Measurements from ENCODE around the gene CRLF2.
"Not testable (repeated sequence)": the region's sequence is repeated elsewhere in the genome, so short reads cannot be mapped to it uniquely, and the experiment has no call there.

CRLF2 gene, protein sequence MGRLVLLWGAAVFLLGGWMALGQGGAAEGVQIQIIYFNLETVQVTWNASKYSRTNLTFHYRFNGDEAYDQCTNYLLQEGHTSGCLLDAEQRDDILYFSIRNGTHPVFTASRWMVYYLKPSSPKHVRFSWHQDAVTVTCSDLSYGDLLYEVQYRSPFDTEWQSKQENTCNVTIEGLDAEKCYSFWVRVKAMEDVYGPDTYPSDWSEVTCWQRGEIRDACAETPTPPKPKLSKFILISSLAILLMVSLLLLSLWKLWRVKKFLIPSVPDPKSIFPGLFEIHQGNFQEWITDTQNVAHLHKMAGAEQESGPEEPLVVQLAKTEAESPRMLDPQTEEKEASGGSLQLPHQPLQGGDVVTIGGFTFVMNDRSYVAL

GRCh38 chrX:1212532-1212931 is at the start of gene CRLF2:
CRLF2 (minus strand) TSS chrX:1212649; CDS start chrX:1212634, 15 bp downstream.
- DNase-seq (ENCODE audit: low read depth, low spot score) = no peak

DNA sequence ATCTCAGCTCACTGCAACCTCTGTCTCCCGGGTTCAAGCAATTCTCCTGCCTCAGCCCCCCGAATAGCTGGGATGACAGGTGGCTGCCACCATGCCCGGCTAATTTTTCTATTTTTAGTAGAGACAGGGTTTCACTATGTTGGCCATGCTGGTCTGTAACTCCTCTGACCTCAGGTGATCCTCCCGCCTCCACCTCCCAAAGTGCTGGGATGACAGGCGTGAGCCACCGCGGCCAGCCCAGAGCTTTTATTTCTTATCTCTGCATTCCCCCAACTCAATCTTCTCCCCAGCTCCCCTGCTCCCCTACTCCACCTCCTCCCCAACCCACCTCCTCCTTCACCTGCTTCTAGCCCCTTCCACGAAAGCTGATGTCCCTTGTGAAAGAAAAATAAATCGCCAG is 49.3 kb upstream of the CRLF2 start:
- DNase-seq (ENCODE audit: low read depth, low spot score) = not testable (repeated sequence)

GRCh38 chrX:1261285-1261684 is 48.8 kb upstream of the CRLF2 start:
- no peak for DNase-seq (ENCODE audit: low read depth, low spot score)

DNA sequence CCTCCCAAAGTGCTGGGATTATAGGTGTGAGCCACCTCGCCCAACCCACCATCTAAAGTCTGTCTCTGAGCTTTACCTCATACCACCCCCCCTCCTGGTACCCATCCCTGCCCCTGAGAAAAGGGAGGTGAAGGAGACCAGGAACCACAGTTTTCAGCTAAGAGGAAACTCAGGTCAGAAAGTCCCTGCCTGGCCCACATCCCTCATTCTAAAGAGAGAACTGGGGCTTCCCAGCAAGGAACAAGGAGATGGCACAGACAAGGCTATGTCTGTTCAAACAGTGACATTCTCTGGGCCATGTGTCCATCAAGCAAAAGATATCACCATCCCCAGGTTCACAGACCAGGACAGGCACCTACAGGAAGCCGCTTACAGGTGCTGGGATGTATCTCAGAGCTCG is 40.4 kb upstream of the CRLF2 start:
- no peak for DNase-seq (ENCODE audit: low read depth, low spot score)

DNA sequence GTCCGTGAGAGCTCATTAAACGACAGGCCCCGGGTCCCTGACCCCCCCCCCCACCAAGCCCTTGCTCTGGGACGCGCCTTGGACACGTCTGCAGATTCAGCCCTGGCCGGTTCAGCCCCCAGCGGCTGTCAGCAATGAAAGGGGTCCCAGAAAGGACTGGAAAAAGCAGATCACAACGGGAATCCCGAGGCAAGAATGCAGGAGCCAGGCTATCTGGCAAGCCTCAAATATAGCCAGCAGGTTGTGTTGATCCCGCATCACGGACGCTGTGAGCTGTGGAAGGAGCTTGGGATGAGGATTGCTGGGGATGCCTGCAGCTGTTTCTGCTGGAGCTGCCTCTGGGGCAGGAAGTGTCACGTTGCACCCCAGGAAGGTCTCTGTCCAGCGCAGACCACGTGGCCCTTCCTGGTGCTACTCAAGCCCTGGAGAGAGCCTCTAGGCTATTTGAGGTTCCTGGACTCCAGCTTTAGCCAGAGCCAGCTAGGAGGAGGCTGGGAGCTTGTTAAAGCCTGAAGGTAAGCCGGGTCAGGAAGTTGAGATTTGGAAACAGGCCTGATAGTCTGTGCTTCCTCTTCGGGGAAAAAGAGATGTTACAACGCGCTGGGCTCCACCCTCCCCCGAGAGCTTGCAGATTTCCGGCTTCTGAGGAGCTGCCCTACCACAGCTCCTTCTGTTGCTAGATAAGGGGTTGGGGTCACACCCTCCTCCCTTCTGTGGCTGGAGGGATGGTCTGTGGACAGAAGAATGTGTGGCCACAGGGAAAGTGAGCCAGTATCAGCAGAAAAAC is 36.8 kb upstream of the CRLF2 start:
- DNase-seq (ENCODE audit: low read depth, low spot score) = no peak

- DNase-seq (ENCODE audit: low read depth, low spot score) = no peak
Measured at GRCh38 chrX:1248331-1249061, 36.0 kb upstream of the CRLF2 start.

DNA sequence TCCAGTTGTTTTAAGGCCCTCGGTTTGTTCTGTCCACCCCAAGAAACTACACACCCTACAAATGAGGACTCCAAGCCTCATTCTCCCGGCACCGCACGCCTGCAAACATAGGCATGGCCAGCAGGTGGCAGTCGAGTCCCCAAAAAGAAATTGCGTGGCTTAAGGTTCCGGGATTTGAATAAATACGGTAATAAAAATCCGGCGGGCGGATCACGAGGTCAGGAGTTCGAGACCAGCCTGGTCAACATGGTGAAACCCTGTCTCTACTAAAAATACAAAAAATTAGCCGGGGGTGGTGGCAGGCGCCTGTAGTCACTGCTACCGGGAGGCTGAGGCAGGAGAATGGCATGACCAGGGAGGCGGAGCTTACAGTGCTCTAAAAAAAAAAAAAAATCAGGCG is 34.4 kb upstream of the CRLF2 start:
- DNase-seq (ENCODE audit: low read depth, low spot score) = no peak

GRCh38 chrX:1244164-1245076 is 32.0 kb upstream of the CRLF2 start:
- DNase-seq (ENCODE audit: low read depth, low spot score) = no peak

GRCh38 chrX:1242891-1243402 is 30.5 kb upstream of the CRLF2 start:
- no peak for DNase-seq (ENCODE audit: low read depth, low spot score)

GRCh38 chrX:1240551-1240950 is 28.1 kb upstream of the CRLF2 start:
- not testable (repeated sequence) for DNase-seq (ENCODE audit: low read depth, low spot score)

GRCh38 chrX:1239681-1240142 is 27.3 kb upstream of the CRLF2 start:
- DNase-seq (ENCODE audit: low read depth, low spot score) = no peak

DNA sequence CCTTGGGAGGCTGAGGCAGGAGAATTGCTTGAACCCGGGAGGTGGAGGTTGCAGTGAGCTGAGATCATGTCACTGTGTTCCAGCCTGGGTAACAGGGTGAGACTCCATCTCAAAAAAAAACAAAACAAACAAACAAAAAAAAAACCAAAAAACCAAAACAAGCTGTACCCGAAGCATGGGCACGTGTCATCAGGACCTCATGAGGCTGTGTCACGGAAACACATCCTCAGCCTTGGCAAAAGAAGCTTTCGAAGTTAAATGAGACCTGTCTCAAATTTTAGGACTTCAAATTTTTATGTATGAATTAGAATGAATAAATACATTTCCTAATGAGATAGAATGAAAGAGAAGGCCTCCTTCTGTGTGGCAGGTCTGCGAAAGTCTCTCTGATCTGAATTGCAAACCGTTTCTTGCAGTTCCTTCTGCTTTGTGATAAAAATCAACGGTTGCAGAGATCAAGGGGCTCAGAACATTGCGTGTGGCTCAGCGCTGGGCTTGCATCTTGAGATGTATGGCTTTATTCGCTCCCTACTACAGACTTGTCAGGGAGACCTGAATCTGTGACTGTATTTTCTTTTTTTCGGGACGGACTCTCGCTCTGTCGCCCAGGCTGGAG is 19.5 kb upstream of the CRLF2 start:
- no peak for DNase-seq (ENCODE audit: low read depth, low spot score)

DNA sequence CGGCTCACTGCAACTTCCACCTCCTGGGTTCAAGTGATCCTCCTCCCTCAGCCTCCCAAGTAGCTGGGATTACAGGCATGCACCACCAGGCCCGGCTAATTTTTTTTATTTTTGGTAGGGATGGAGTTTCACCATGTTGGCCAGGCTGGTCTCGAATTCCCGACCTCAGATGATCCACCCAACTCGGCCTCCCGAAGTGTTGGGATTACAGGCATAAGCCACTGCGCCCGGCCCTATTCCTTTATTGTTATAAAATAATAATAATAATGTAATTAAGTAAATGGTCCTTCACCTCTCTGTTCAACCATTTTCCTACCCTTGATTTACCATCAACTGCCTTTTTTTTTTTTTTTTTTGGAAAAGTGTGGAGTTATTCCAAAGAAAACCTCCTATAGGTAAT is 15.7 kb upstream of the CRLF2 start:
- DNase-seq (ENCODE audit: low read depth, low spot score) = not testable (repeated sequence)

DNA sequence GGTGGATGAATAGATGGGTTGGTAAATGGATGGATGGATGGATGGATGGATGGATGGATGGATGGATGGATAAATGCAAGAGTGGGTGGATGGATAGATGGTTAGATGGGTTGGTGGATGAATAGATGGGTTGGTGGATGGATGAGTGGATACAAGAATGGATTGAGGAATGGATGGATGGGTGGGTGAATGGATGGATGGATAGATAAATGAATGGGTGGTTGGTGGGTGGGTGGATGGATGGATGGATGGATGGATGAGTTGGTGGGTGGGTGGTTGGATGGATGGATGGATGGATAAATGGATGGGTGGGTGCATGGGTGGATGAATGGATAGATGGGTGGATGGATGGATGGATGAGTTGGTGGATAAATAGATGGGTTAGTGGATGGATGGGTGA is 13.8 kb upstream of the CRLF2 start:
- no peak for DNase-seq (ENCODE audit: low read depth, low spot score)

DNA sequence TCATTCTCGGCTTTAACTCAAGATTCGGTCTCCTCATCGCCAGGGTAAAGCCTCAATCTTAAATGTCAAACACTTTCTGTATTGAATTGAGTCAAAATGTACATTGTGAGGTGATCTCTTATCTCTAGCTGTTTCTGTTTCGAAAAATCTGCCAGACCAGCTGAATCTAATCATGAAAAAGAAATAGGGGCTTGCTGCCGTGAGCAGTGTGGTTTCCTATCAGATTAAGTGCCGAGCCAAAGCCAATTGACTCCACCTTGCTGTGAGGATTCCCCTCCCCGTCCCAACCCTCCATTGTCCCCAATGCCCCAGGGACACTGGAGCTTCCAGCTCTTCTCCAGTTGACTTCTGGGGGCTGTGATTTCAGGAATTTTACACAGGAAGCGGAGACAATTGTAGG is 12.5 kb upstream of the CRLF2 start:
- no peak for DNase-seq (ENCODE audit: low read depth, low spot score)

- no peak for DNase-seq (ENCODE audit: low read depth, low spot score)
Measured at GRCh38 chrX:1223242-1223600, 10.8 kb upstream of the CRLF2 start.

DNA sequence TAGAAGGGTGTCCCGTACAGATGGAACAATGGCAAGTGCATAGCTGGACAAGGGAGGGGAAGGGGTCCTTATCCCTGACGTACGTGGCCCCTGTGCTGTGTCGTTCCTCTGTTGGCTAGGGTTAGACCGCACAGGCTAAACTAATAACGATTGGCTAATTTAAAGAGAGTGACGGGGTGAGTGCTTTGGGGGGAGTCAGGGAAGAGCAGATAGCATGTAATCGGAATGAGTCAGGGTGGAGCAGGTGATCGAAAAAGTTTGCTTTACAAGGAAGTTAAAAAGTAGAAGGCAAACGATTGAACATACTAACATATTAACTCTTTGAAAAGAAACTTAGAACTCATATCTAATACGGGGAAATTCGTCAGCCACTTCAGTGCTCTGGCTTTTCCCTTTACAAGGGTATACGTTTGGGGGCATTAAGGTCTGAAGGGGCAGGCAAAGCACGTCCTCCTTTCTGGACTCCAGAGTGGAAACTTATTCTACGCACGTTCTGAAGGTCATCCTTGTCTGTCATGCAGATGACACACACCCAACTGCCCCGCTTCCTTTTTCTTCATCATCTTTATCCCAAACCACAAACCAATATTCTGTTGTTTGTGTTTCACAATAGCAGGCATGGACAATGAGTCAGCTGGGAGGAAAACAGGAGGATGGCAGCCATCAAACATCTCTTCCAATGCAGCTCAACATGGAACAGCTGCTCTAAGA is 10.2 kb upstream of the CRLF2 start:
- DNase-seq (ENCODE audit: low read depth, low spot score) = no peak

GRCh38 chrX:1221296-1221845 is 8.9 kb upstream of the CRLF2 start:
- no peak for DNase-seq (ENCODE audit: low read depth, low spot score)

- DNase-seq (ENCODE audit: low read depth, low spot score) = no peak
Measured at GRCh38 chrX:1218286-1218685, 5.8 kb upstream of the CRLF2 start.

Data from smooth muscle cell of the brain vasculature (primary cell).